ENCODE measurements around the gene BPIFB3.

DNA sequence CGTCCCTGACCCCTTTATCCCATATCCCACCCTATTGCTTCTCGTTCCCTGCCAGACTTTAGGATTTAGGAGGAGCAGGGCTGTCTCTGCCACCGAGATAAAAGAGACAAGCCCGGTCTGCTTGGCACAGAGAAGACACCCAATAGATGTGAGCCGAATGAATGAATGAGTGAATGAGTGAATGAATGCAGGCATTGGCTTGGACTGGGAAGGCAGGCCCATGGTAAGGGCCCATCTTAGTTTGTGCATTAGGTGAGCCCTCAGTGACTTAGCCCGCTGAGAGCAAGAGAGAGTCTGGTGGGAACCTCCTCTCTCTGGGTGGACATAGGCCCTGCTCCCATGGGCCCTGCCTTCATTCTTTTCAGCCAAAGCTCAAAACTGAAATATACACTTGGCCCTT, 23.1 kb upstream of the BPIFB3 start:
- TF ChIP-seq CTCF (IDR thresholded peaks at IDR 0.05; ENCODE audit: poor library complexity), result no peak
- TF ChIP-seq EZH2phosphoT487 (IDR thresholded peaks at IDR 0.05; ENCODE audit: low read depth, severe bottlenecking, unreplicated experiment), result no peak
